RWPE2 (cell line): Measurements from ENCODE around the gene ANKRD55.

ENCODE experiments used
- ATAC-seq: fragments of 200-7000 bp; cut with Tn5 transposase; 3 replicates; pipeline ENCODE4 v1.9.1; 2021; ENCODE audit warnings: low read depth
- DNase-seq: peaks from one replicate; pipeline ENCODE4 v3.0.0-alpha.2; 2020; ENCODE audit warnings: low spot score
- H3K27ac ChIP-seq: fragments of 450-650 bp; 2 replicates; pipeline ENCODE4 v1.5.1; 2017; ENCODE audit warnings: mild to moderate bottlenecking; ENCODE audit not compliant: poor library complexity, severe bottlenecking
- H3K27me3 ChIP-seq: fragments of 250-450 bp; sonication (Bioruptor Pico); 2 replicates; pipeline ENCODE4 v1.5.1; 2021; ENCODE audit warnings: mild to moderate bottlenecking, moderate library complexity; ENCODE audit not compliant: insufficient read depth, poor library complexity, severe bottlenecking
- H3K36me3 ChIP-seq: fragments of 250-450 bp; sonication (Bioruptor Pico); 2 replicates; pipeline ENCODE4 v1.5.1; 2020; ENCODE audit warnings: low read depth, mild to moderate bottlenecking, moderate library complexity
- H3K4me1 ChIP-seq: fragments of 250-450 bp; sonication (Bioruptor Pico); 2 replicates; pipeline ENCODE4 v1.5.1; 2021; ENCODE audit warnings: mild to moderate bottlenecking, moderate library complexity; ENCODE audit not compliant: insufficient read depth, poor library complexity, severe bottlenecking
- H3K4me3 ChIP-seq: fragments of 250-450 bp; sonication (Bioruptor Pico); 2 replicates; pipeline ENCODE4 v1.5.1; 2021; ENCODE audit warnings: mild to moderate bottlenecking, moderate library complexity; ENCODE audit not compliant: severe bottlenecking
- H3K9me3 ChIP-seq: fragments of 250-450 bp; sonication (Bioruptor Pico); 2 replicates; pipeline ENCODE4 v1.5.1; 2021; ENCODE audit warnings: mild to moderate bottlenecking, moderate library complexity; ENCODE audit not compliant: severe bottlenecking
- CTCF ChIP-seq: fragments of 450-650 bp; IDR thresholded peaks from one replicate; pipeline ENCODE4 v1.5.1; 2017; ENCODE audit warnings: mild to moderate bottlenecking, moderate library complexity; ENCODE audit not compliant: poor library complexity, severe bottlenecking

Gene ANKRD55

GRCh38 chr5:56176155-56176798, 56.9 kb downstream of the ANKRD55 start:
- DNase-seq = no peak
- H3K36me3 ChIP-seq = no peaks in the 10 kb centered on the region
- no peaks in the 10 kb centered on the region for H3K9me3 ChIP-seq
- no peak for TF ChIP-seq CTCF
- no peaks in the 10 kb centered on the region for H3K27me3 ChIP-seq
- ATAC-seq = no peak
- peaks cover 3% of the 10 kb centered on the region for H3K4me1 ChIP-seq
- no peak overlapping the region for H3K27ac ChIP-seq
- no peak overlapping the region for H3K4me3 ChIP-seq

- Histone ChIP-seq H3K27me3 (no peaks in the 10 kb centered on the region), H3K27ac (no peak overlapping the region), H3K4me3 (no peak overlapping the region), H3K9me3 (no peaks in the 10 kb centered on the region), H3K36me3 (no peaks in the 10 kb centered on the region), H3K4me1 (peaks cover 3% of the 10 kb centered on the region)
- ATAC-seq (peak; percentile 94), DNase-seq (no peak)
- no peak for TF ChIP-seq CTCF
Measured at GRCh38 chr5:56175488-56175887, 57.6 kb downstream of the ANKRD55 start.

- ATAC-seq = no peak; the same call in 2 of the 3 replicates
- H3K27me3 ChIP-seq = no peaks in the 10 kb centered on the region
- DNase-seq = no peak
Measured at GRCh38 chr5:56175021-56175420, 58.1 kb downstream of the ANKRD55 start.

GRCh38 chr5:56172241-56172640, 60.9 kb downstream of the ANKRD55 start:
- no peak overlapping the region for H3K4me3 ChIP-seq
- H3K27me3 ChIP-seq = no peaks in the 10 kb centered on the region
- H3K36me3 ChIP-seq = no peaks in the 10 kb centered on the region
- no peaks in the 10 kb centered on the region for H3K9me3 ChIP-seq
- DNase-seq (no peak), ATAC-seq (no peak)
- no peak for TF ChIP-seq CTCF
- no peak overlapping the region for H3K27ac ChIP-seq
- peaks cover 3% of the 10 kb centered on the region for H3K4me1 ChIP-seq

More at GRCh38 chr5:56175021-56175420, 58.1 kb downstream of the ANKRD55 start:
- Histone ChIP-seq H3K36me3 (no peaks in the 10 kb centered on the region), H3K4me3 (no peak overlapping the region), H3K9me3 (no peaks in the 10 kb centered on the region), H3K4me1 (peaks cover 3% of the 10 kb centered on the region), H3K27ac (no peak overlapping the region)
- TF ChIP-seq CTCF = no peak

- ATAC-seq (no peak), DNase-seq (no peak)
- Histone ChIP-seq H3K27me3 (no peaks in the 10 kb centered on the region), H3K4me1 (peaks cover 6% of the 10 kb centered on the region), H3K36me3 (no peaks in the 10 kb centered on the region), H3K4me3 (no peak overlapping the region), H3K27ac (no peak overlapping the region), H3K9me3 (no peaks in the 10 kb centered on the region)
- no peak for TF ChIP-seq CTCF
Measured at GRCh38 chr5:56170557-56170956, 62.6 kb downstream of the ANKRD55 start.
